KMS-11 (cell line): ENCODE results near the gene PLD1.

Experiments
- H2AFZ ChIP-seq: fragments of 200-600 bp; sonication (generic); 2 replicates; pipeline ENCODE4 v1.6.1; 2016; ENCODE audit warnings: antibody characterized with exemption, mixed run types, low read depth
- H3K27ac ChIP-seq: fragments of 200-600 bp; sonication (generic); 2 replicates; pipeline ENCODE4 v1.6.1; 2016; ENCODE audit warnings: mild to moderate bottlenecking, mixed run types
- H3K27me3 ChIP-seq: fragments of 200-600 bp; sonication (generic); 2 replicates; pipeline ENCODE4 v1.6.1; 2017; ENCODE audit warnings: mild to moderate bottlenecking, low read depth, mixed run types, moderate library complexity; ENCODE audit not compliant: insufficient read depth
- H3K36me3 ChIP-seq: fragments of 200-600 bp; sonication (generic); 2 replicates; pipeline ENCODE4 v1.6.1; 2017; ENCODE audit warnings: mild to moderate bottlenecking, mixed run types; ENCODE audit not compliant: insufficient read depth
- H3K4me1 ChIP-seq: fragments of 200-600 bp; sonication (generic); 2 replicates; pipeline ENCODE4 v1.6.1; 2016; ENCODE audit warnings: mild to moderate bottlenecking, low read depth, mixed run types; ENCODE audit not compliant: poor library complexity, severe bottlenecking
- H3K4me2 ChIP-seq: fragments of 200-600 bp; sonication (generic); 2 replicates; pipeline ENCODE4 v1.7.0; 2016; ENCODE audit warnings: mild to moderate bottlenecking, mixed run types
- H3K4me3 ChIP-seq: fragments of 200-600 bp; sonication (generic); IDR thresholded peaks from 2 replicates; pipeline ENCODE4 v1.6.1; 2017; ENCODE audit warnings: low read depth, low read length, mixed read lengths; ENCODE audit not compliant: insufficient read depth
- H3K79me2 ChIP-seq: fragments of 200-600 bp; sonication (generic); 2 replicates; pipeline ENCODE4 v1.6.1; 2016; ENCODE audit warnings: low read depth, mixed run types; ENCODE audit not compliant: insufficient read depth
- H3K9ac ChIP-seq: fragments of 200-600 bp; sonication (generic); 2 replicates; pipeline ENCODE4 v1.6.1; 2016; ENCODE audit warnings: mild to moderate bottlenecking, mixed run types
- H4K20me1 ChIP-seq: fragments of 200-600 bp; sonication (generic); 2 replicates; pipeline ENCODE4 v1.6.1; 2016; ENCODE audit warnings: mild to moderate bottlenecking, mixed run types; ENCODE audit not compliant: insufficient read depth
- TF ChIP-seq, protein P1 (sequence below): fragments of 200-600 bp; sonication (generic); conservative IDR thresholded peaks from 2 replicates; pipeline ENCODE4 v1.6.1; 2017; ENCODE audit warnings: low read depth, mild to moderate bottlenecking, antibody characterized with exemption, low read length, moderate library complexity, mixed read lengths

The PLD1 gene

DNA sequence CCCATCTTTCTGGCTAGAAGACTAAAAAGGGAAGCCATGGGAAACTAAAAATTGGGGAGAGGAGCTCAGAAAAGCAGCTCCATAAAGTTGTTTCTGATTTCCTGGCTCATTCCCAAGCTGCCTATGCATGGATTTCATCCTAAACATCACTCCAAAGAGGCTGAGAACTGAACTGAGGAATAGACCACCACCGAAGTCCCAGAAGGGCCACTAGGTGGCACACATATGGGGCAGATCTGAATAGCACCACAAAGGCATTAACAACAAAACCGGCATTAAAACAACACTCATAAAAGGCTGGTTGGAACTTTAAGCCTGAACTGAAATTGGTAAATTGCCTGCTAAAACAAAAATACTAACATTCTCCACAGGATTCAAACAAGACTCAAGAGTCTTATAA is 106.3 kb downstream of the PLD1 start:
- H3K36me3 ChIP-seq: no peaks in the 10 kb centered on the region
- H3K9ac ChIP-seq: no peak overlapping the region
- no peaks in the 10 kb centered on the region for H3K27me3 ChIP-seq
- H3K4me2 ChIP-seq: no peak overlapping the region
- TF ChIP-seq, protein P1, sequence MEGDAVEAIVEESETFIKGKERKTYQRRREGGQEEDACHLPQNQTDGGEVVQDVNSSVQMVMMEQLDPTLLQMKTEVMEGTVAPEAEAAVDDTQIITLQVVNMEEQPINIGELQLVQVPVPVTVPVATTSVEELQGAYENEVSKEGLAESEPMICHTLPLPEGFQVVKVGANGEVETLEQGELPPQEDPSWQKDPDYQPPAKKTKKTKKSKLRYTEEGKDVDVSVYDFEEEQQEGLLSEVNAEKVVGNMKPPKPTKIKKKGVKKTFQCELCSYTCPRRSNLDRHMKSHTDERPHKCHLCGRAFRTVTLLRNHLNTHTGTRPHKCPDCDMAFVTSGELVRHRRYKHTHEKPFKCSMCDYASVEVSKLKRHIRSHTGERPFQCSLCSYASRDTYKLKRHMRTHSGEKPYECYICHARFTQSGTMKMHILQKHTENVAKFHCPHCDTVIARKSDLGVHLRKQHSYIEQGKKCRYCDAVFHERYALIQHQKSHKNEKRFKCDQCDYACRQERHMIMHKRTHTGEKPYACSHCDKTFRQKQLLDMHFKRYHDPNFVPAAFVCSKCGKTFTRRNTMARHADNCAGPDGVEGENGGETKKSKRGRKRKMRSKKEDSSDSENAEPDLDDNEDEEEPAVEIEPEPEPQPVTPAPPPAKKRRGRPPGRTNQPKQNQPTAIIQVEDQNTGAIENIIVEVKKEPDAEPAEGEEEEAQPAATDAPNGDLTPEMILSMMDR: peak; percentile 67
- H2AFZ ChIP-seq: no peak overlapping the region
- H3K4me1 ChIP-seq: no peaks in the 10 kb centered on the region
- H3K4me3 ChIP-seq: no peak overlapping the region
- H3K27ac ChIP-seq: no peak overlapping the region
- no peaks in the 10 kb centered on the region for H3K79me2 ChIP-seq
- no peaks in the 10 kb centered on the region for H4K20me1 ChIP-seq

DNA sequence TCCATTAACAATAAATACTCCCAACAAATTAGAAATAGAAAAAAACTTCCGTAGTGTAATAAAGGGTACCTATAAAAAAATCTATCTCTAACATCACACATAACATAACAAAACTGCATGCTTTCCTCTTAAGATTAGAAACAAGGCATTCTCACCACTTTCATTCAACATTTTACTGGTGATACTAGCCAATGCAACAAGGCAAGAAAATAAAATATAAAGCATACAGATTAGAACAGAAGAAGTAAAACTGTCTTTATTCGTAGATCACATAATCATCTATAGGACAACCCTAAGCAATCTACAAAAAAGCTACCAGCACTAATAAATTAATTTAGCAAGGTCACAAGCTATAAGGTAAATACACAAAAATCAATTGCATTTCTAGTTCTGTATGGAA is 107.1 kb downstream of the PLD1 start:
- no peak overlapping the region for H3K4me2 ChIP-seq

DNA sequence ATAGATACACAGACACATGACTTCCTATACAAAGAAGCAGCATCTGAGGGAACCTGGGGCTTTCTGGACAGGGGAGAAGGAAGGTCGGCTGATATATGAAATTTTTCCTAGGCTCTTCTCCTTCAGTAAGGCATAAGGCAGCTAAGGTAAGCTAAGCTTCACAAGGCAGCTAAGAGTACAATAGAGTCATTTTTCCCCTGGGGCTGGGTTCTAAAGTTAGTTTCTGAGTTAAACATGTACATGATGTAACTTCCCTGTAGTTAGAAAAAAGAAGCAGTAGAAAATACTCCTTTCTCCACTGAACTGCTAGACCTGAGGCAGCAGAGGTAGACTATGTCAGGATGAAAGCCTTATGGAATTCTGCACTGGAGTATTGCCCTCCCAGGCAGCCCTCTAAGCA is 109.6 kb downstream of the PLD1 start:
- TF ChIP-seq, protein P1: no peak
- H3K9ac ChIP-seq: no peak overlapping the region
- H3K36me3 ChIP-seq: no peaks in the 10 kb centered on the region
- no peak overlapping the region for H2AFZ ChIP-seq
- no peaks in the 10 kb centered on the region for H4K20me1 ChIP-seq
- no peaks in the 10 kb centered on the region for H3K27me3 ChIP-seq
- H3K4me3 ChIP-seq: no peak overlapping the region
- no peaks in the 10 kb centered on the region for H3K79me2 ChIP-seq
- no peak overlapping the region for H3K4me2 ChIP-seq
- no peaks in the 10 kb centered on the region for H3K4me1 ChIP-seq
- H3K27ac ChIP-seq: no peak overlapping the region

More for the DNA sequence above, 107.1 kb downstream of the PLD1 start:
- H2AFZ ChIP-seq: no peak overlapping the region
- H3K27ac ChIP-seq: no peak overlapping the region
- no peaks in the 10 kb centered on the region for H4K20me1 ChIP-seq
- no peaks in the 10 kb centered on the region for H3K79me2 ChIP-seq
- no peaks in the 10 kb centered on the region for H3K36me3 ChIP-seq
- H3K4me1 ChIP-seq: no peaks in the 10 kb centered on the region
- H3K4me3 ChIP-seq: no peak overlapping the region
- TF ChIP-seq, protein P1: no peak
- no peak overlapping the region for H3K9ac ChIP-seq
- H3K27me3 ChIP-seq: no peaks in the 10 kb centered on the region

- Histone ChIP-seq H2AFZ (no peak overlapping the region), H3K4me3 (no peak overlapping the region), H3K36me3 (no peaks in the 10 kb centered on the region), H3K79me2 (no peaks in the 10 kb centered on the region), H3K9ac (no peak overlapping the region), H3K4me1 (no peaks in the 10 kb centered on the region), H3K27ac (no peak overlapping the region), H3K27me3 (no peaks in the 10 kb centered on the region), H4K20me1 (no peaks in the 10 kb centered on the region), H3K4me2 (no peak overlapping the region)
- TF ChIP-seq, protein P1: no peak
Measured at GRCh38 chr3:171700157-171700556, 110.1 kb downstream of the PLD1 start.
